Urinary bladder (tissue), 4 donors: Measurements from ENCODE around the gene CMA1. TPM values are rescaled to one million over a fixed set of nuclear protein-coding genes. Genes with fewer than 3 reads are reported as not detected.
"Not testable (repeated sequence)": the region's sequence is repeated elsewhere in the genome, so short reads cannot be mapped to it uniquely, and the experiment has no call there.

Experiments used
- DNase-seq: peaks from one replicate; pipeline ENCODE4 v3.0.0-alpha.2; 2015; ENCODE audit errors: extremely low spot score
- H3K27ac ChIP-seq: one replicate; pipeline ENCODE4 v1.5.1; 2013; ENCODE audit warnings: low read depth, mild to moderate bottlenecking, moderate library complexity
- H3K36me3 ChIP-seq: one replicate; pipeline ENCODE4 v1.6.1; 2013; ENCODE audit warnings: mild to moderate bottlenecking, moderate library complexity; ENCODE audit not compliant: insufficient read depth
- H3K4me1 ChIP-seq: one replicate; pipeline ENCODE4 v1.6.1; 2013; ENCODE audit warnings: mild to moderate bottlenecking, moderate library complexity; ENCODE audit not compliant: insufficient read depth
- H3K4me3 ChIP-seq: one replicate; pipeline ENCODE4 v1.5.1; 2013; ENCODE audit warnings: low read depth, low read length
- WGBS: extraction: QIAGEN DNeasy Blood & Tissue Kit; methylation state at CpG from one replicate; pipeline ENCODE4 v1.1.7; 2013; 5-methylcytosine and 5-hydroxymethylcytosine counted together
- polyA plus RNA-seq: library from polyadenylated mRNA; stranded (reverse); fragments of 200-250 nt; gene quantifications from one replicate; pipeline ENCODE4 v1.2.3, GENCODE V29; 2013
- total RNA-seq: library from RNA; depleted of rRNA; stranded (reverse); fragments of >200 nt; gene quantifications from one replicate; pipeline ENCODE4 v1.2.3, GENCODE V29; 2014
- donor health status: healthy with polysubstance abuse.
- donor health status: healthy.

The CMA1 gene
- total and polyA plus RNA-seq, 2 donors = 2.1 to 3.2 TPM

- WGBS = 48% methylated on average over 4 of the region's 4 CpGs
- no peak for DNase-seq
- Histone ChIP-seq H3K27ac (no peak overlapping the region), H3K4me1 (no peaks in the 10 kb centered on the region), H3K4me3 (no peak overlapping the region), H3K36me3 (no peaks in the 10 kb centered on the region)
These were observed 24.3 kb downstream of the CMA1 start for GRCh38 chr14:24483604-24484252.

GRCh38 chr14:24482699-24483303, 25.3 kb downstream of the CMA1 start:
- not testable (repeated sequence) for H3K4me3 ChIP-seq, H3K27ac ChIP-seq, H3K4me1 ChIP-seq, H3K36me3 ChIP-seq, DNase-seq
- 61% methylated on average over 2 of the region's 2 CpGs for WGBS

- Histone ChIP-seq H3K36me3 (no peaks in the 10 kb centered on the region), H3K27ac (no peak overlapping the region), H3K4me3 (no peak overlapping the region), H3K4me1 (no peaks in the 10 kb centered on the region)
- no peak for DNase-seq
- WGBS = 43% methylated on average over 23 of the region's 23 CpGs
These were observed 26.3 kb downstream of the CMA1 start for GRCh38 chr14:24481622-24482324.

- H3K27ac ChIP-seq, H3K36me3 ChIP-seq, H3K4me3 ChIP-seq, DNase-seq, H3K4me1 ChIP-seq: not testable (repeated sequence)
- 0% methylated on average over 1 of the region's 1 CpG for WGBS
These were observed 28.1 kb downstream of the CMA1 start for GRCh38 chr14:24479999-24480398.

GRCh38 chr14:24475261-24475660, 32.8 kb downstream of the CMA1 start:
- no peak for DNase-seq
- no peaks in the 10 kb centered on the region for H3K36me3 ChIP-seq
- no peaks in the 10 kb centered on the region for H3K4me1 ChIP-seq
- WGBS = 81% methylated on average over 4 of the region's 4 CpGs
- H3K27ac ChIP-seq = no peak overlapping the region
- no peak overlapping the region for H3K4me3 ChIP-seq

GRCh38 chr14:24473211-24473610, 34.9 kb downstream of the CMA1 start:
- H3K4me1 ChIP-seq = no peaks in the 10 kb centered on the region
- 73% methylated on average over 12 of the region's 12 CpGs for WGBS

GRCh38 chr14:24470450-24470849, 37.6 kb downstream of the CMA1 start:
- H3K4me3 ChIP-seq, H3K36me3 ChIP-seq, DNase-seq, H3K4me1 ChIP-seq, H3K27ac ChIP-seq: not testable (repeated sequence)
- 87% methylated on average over 2 of the region's 2 CpGs for WGBS

More at GRCh38 chr14:24473211-24473610, 34.9 kb downstream of the CMA1 start:
- Histone ChIP-seq H3K4me3 (no peak overlapping the region), H3K27ac (no peak overlapping the region), H3K36me3 (no peaks in the 10 kb centered on the region)
- DNase-seq = no peak

- 87% methylated on average over 3 of the region's 3 CpGs for WGBS
- H3K4me3 ChIP-seq = no peak overlapping the region
These were observed 42.3 kb downstream of the CMA1 start for GRCh38 chr14:24465805-24466204.

GRCh38 chr14:24465368-24465767, 42.7 kb downstream of the CMA1 start:
- H3K4me3 ChIP-seq = no peak overlapping the region
- WGBS = 98% methylated on average over 3 of the region's 3 CpGs
- H3K27ac ChIP-seq = no peak overlapping the region
- H3K36me3 ChIP-seq = no peaks in the 10 kb centered on the region
- no peaks in the 10 kb centered on the region for H3K4me1 ChIP-seq
- DNase-seq = no peak

More at GRCh38 chr14:24465805-24466204, 42.3 kb downstream of the CMA1 start:
- DNase-seq = no peak
- no peaks in the 10 kb centered on the region for H3K4me1 ChIP-seq
- H3K27ac ChIP-seq = no peak overlapping the region
- no peaks in the 10 kb centered on the region for H3K36me3 ChIP-seq

- WGBS = 63% methylated on average over 4 of the region's 4 CpGs
- H3K36me3 ChIP-seq = no peaks in the 10 kb centered on the region
- H3K4me3 ChIP-seq = no peak overlapping the region
- H3K27ac ChIP-seq = no peak overlapping the region
- H3K4me1 ChIP-seq = no peaks in the 10 kb centered on the region
- DNase-seq = no peak
These were observed 43.9 kb downstream of the CMA1 start for GRCh38 chr14:24463884-24464785.

- no peak overlapping the region for H3K4me3 ChIP-seq
- no peak for DNase-seq
- H3K27ac ChIP-seq = no peak overlapping the region
- 46% methylated on average over 3 of the region's 5 CpGs for WGBS
- no peaks in the 10 kb centered on the region for H3K4me1 ChIP-seq
- H3K36me3 ChIP-seq = no peaks in the 10 kb centered on the region
These were observed 44.8 kb downstream of the CMA1 start for GRCh38 chr14:24463017-24463883.

- Histone ChIP-seq H3K4me3 (no peak overlapping the region), H3K36me3 (no peaks in the 10 kb centered on the region), H3K27ac (no peak overlapping the region), H3K4me1 (no peaks in the 10 kb centered on the region)
- no peak for DNase-seq
These were observed 46.7 kb downstream of the CMA1 start for GRCh38 chr14:24461336-24461735.

GRCh38 chr14:24459331-24459730, 48.7 kb downstream of the CMA1 start:
- no peaks in the 10 kb centered on the region for H3K36me3 ChIP-seq
- 84% methylated on average over 3 of the region's 3 CpGs for WGBS

More at GRCh38 chr14:24459331-24459730, 48.7 kb downstream of the CMA1 start:
- DNase-seq = no peak
- H3K4me1 ChIP-seq = no peaks in the 10 kb centered on the region
- H3K27ac ChIP-seq = no peak overlapping the region
- H3K4me3 ChIP-seq = no peak overlapping the region
